PC-9 (cell line): ENCODE results near the gene ISM1.

Source experiments
- EZH2 ChIP-seq: fragments of 200-600 bp; sonication (generic); IDR thresholded peaks from 2 replicates; pipeline ENCODE4 v1.8.0; 2017; ENCODE audit warnings: antibody characterized with exemption, low read depth
- TF ChIP-seq, protein P1 (sequence below): fragments of 200-600 bp; sonication (generic); conservative IDR thresholded peaks from 2 replicates; pipeline ENCODE4 v1.6.1; 2017; ENCODE audit warnings: mixed run types, antibody characterized with exemption, mild to moderate bottlenecking, moderate library complexity

GRCh38 chr20:13250251-13250650 lies 29.2 kb downstream of the ISM1 start:
- TF ChIP-seq, protein P1, sequence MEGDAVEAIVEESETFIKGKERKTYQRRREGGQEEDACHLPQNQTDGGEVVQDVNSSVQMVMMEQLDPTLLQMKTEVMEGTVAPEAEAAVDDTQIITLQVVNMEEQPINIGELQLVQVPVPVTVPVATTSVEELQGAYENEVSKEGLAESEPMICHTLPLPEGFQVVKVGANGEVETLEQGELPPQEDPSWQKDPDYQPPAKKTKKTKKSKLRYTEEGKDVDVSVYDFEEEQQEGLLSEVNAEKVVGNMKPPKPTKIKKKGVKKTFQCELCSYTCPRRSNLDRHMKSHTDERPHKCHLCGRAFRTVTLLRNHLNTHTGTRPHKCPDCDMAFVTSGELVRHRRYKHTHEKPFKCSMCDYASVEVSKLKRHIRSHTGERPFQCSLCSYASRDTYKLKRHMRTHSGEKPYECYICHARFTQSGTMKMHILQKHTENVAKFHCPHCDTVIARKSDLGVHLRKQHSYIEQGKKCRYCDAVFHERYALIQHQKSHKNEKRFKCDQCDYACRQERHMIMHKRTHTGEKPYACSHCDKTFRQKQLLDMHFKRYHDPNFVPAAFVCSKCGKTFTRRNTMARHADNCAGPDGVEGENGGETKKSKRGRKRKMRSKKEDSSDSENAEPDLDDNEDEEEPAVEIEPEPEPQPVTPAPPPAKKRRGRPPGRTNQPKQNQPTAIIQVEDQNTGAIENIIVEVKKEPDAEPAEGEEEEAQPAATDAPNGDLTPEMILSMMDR, result no peak
- TF ChIP-seq EZH2, result no peak
